ENCODE data around the gene PTCH1. TPM values are rescaled to one million over a fixed set of nuclear protein-coding genes. Genes with fewer than 3 reads are reported as not detected.

PTCH1 gene
- total and polyA plus RNA-seq, 7 donors = 0.81 to 7.5 (median 3.5) TPM

DNA sequence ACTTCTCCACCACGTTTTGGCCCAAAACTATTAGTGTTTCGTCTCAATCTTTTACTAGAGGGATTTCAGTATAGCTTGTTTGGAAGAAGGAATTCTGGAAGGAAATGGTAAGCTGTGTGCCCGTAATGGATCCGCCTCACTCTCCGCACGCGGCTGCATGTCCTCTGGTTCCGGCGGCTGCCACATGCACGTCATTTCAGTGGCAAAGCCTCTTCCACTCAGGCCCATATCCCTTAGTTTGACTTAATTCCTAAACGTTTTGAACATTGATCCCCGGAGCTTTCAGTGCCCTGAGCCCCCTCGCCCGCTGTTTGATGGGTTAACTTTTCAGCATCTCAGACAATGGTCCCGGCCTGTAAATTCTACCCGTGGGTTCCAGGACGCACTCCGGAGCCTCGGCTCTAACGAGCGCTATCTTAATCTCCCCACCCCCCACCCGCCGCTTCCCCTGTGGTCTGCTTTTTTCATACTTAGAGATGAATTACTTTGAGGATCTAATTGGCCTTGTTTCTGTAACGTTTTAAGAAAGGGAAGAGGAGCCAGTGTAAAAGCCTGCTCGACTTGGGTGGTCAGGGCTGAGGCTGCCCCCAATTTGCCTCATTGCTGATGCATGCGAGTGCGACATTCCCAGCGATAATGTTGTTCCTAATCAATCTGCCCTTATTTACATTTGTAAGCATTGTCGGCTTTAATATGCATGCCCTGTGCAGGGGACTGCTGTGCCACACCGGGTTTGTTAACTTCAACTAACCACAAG is 4.6 kb downstream of the PTCH1 start:
- H3K36me3 ChIP-seq (ENCODE audit: insufficient read depth in 1 of 2, low read depth in 1 of 2) = no peaks in the 10 kb centered on the region
- intact Hi-C loops (cut with DNase I) = loop anchor here (5.0 to 10.0 kb wide), 3 partner anchors 60 to 197 kb away; partner anchors contain the start of gene FANCC (in 2 of the 2)
- peak overlapping the region; percentile 88 for H3K27ac ChIP-seq
- TF ChIP-seq, protein P1, sequence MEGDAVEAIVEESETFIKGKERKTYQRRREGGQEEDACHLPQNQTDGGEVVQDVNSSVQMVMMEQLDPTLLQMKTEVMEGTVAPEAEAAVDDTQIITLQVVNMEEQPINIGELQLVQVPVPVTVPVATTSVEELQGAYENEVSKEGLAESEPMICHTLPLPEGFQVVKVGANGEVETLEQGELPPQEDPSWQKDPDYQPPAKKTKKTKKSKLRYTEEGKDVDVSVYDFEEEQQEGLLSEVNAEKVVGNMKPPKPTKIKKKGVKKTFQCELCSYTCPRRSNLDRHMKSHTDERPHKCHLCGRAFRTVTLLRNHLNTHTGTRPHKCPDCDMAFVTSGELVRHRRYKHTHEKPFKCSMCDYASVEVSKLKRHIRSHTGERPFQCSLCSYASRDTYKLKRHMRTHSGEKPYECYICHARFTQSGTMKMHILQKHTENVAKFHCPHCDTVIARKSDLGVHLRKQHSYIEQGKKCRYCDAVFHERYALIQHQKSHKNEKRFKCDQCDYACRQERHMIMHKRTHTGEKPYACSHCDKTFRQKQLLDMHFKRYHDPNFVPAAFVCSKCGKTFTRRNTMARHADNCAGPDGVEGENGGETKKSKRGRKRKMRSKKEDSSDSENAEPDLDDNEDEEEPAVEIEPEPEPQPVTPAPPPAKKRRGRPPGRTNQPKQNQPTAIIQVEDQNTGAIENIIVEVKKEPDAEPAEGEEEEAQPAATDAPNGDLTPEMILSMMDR (IDR thresholded peaks at IDR 0.05) = no peak
- peaks cover 6% of the 10 kb centered on the region for H3K4me1 ChIP-seq
- H3K9me3 ChIP-seq = no peaks in the 10 kb centered on the region
- WGBS, 3 donors = 41 to 46% (median 43%) methylated on average over 30 of the region's 30 CpGs
- H3K27me3 ChIP-seq (ENCODE audit: insufficient read depth in 3 of 3, low read length in 2 of 3) = peaks cover 0 to 11% (median 5%) of the 10 kb centered on the region in 3 donors
- no peak for DNase-seq
- peak overlapping the region; percentile 87 for H3K4me3 ChIP-seq
- ATAC-seq = no peak

- DNase-seq = no peak
- 3 to 5% (median 5%) methylated on average over 6 of the region's 6 CpGs for WGBS, 3 donors
- TF ChIP-seq, protein P1 (IDR thresholded peaks at IDR 0.05) = no peak
- intact Hi-C loops (cut with DNase I) = loop anchor here (5.0 to 10.0 kb wide), 3 partner anchors 61 to 197 kb away; partner anchors contain the start of gene FANCC (in 2 of the 2)
- no peak for ATAC-seq
- H3K36me3 ChIP-seq (ENCODE audit: insufficient read depth in 1 of 2, low read depth in 1 of 2) = no peaks in the 10 kb centered on the region
- peak overlapping the region; percentile 88 for H3K27ac ChIP-seq
- H3K4me1 ChIP-seq = peaks cover 6% of the 10 kb centered on the region
- H3K27me3 ChIP-seq (ENCODE audit: insufficient read depth in 3 of 3, low read length in 2 of 3) = peaks cover 0 to 9% (median 5%) of the 10 kb centered on the region in 3 donors
- H3K9me3 ChIP-seq = no peaks in the 10 kb centered on the region
- H3K4me3 ChIP-seq = peak overlapping the region; percentile 87
These were observed 5.2 kb downstream of the PTCH1 start for GRCh38 chr9:95511616-95511931.

DNA sequence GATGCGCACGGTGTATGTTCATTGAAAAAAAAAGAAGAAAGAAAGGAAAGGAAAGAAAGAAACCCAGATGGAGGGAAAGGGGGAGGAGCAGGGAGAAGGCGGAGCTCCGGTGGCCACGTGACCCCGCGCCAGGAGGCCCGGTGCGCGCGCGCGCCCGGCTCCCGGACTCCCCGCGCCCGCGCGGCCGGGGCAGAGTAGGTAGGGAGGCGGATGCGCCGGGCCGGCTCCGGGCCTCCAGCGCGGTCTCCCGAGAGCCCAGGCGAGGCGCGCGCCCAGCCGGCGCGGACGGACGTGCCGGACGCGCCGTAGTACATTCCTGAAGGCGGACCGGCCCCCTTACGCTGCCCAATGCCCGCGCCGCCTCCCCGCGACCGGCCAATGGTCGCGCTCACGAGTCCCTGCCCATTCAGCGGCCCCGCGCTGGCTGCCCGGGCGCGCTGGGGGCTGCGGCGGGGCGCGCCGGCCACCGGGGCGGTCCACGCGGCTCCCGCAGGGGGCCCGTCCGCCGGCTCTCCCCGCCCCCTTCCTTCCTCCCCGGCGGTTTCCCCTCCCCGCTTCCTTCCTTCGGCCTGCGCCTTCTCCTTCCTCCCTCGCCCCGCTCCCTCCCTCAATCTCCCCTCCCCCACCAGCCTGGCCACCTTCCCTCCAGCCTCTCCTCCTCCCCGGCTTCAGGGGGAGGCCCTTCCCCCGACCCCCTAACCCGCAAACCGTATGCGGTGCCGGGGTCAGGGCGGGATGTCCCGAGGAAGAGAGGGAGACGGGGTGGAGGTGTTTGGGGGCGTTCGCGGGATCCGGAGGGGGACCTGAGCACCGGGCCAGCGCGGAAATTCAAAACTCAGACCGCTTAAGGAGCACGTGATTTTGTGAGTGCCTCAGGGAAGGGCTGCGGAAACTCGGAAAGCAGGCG is 5.8 kb downstream of the PTCH1 start:
- intact Hi-C loops (cut with DNase I) = loop anchor here (5.0 to 10.0 kb wide), 3 partner anchors 61 to 196 kb away; partner anchors contain the start of gene FANCC (in 2 of the 2)
- H3K9me3 ChIP-seq = no peaks in the 10 kb centered on the region
- H3K4me1 ChIP-seq = peaks cover 6% of the 10 kb centered on the region
- H3K27me3 ChIP-seq (ENCODE audit: insufficient read depth in 3 of 3, low read length in 2 of 3) = peaks cover 0 to 9% (median 3%) of the 10 kb centered on the region in 3 donors
- WGBS, 3 donors = 0% methylated on average over 61 to 102 of the region's 102 CpGs
- H3K27ac ChIP-seq = peak overlapping the region; percentile 88
- ATAC-seq = peak; percentile 79 to 88 (median 88)
- TF ChIP-seq, protein P1 (IDR thresholded peaks at IDR 0.05) = no peak
- DNase-seq = peak; percentile 89 to 94
- no peaks in the 10 kb centered on the region for H3K36me3 ChIP-seq (ENCODE audit: insufficient read depth in 1 of 2, low read depth in 1 of 2)
- H3K4me3 ChIP-seq = peak overlapping the region; percentile 87

DNA sequence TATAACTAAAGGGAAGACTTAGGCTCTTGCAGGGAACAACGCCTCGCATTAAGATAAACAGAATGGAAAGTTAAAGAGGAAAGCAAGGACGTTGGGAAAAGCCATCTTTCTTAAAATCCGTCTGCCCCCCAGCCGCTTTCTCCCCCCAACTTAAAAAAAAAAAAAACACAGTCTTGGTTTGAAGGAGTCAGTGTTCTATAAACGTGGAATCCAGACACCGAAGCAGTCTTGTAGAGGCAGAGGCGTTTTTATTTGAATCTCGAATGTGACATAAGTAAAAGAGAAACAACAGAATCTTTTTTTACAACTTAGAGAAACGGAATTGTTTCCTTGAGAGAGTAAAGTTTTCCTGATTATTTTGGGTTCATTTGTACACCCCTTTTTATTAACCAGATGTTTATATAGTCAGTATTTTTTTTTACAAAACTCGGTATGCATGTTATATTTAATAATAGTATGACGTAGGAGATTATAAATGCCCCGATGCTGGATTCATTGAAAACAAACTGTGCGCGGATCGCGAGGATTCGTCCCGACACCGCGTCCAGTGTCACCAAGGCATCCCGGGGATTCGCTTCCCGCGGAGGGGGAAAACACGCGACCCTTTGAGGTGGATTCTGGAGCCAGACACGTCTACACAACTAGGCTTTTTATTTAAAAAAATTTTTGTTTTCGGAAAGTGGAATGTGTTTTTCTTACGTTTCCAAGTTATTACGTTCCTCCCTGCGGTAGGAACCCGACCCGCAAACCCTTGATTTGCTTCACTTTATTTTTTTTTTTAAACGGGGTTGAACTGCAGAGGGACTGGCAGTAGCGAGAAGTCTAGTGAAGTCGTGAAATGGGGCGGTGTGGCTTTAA is 6.7 kb downstream of the PTCH1 start:
- 0 to 1% (median 0%) methylated on average over 38 of the region's 38 CpGs for WGBS, 3 donors
- H3K4me3 ChIP-seq = peak overlapping the region; percentile 87
- intact Hi-C loops (cut with DNase I) = loop anchor here (5.0 to 10.0 kb wide), 4 partner anchors 62 to 195 kb away; partner anchors contain the start of gene FANCC (in 2 of the 2)
- H3K27ac ChIP-seq = peak overlapping the region; percentile 88
- no peaks in the 10 kb centered on the region for H3K9me3 ChIP-seq
- DNase-seq (peak in 1 of 2 donors; percentile 30), ATAC-seq (no peak)
- TF ChIP-seq, protein P1 (IDR thresholded peaks at IDR 0.05) = no peak
- H3K4me1 ChIP-seq = no peaks in the 10 kb centered on the region
- H3K27me3 ChIP-seq (ENCODE audit: insufficient read depth in 3 of 3, low read length in 2 of 3) = peaks cover 0 to 1% (median 0%) of the 10 kb centered on the region in 3 donors
- no peaks in the 10 kb centered on the region for H3K36me3 ChIP-seq (ENCODE audit: insufficient read depth in 1 of 2, low read depth in 1 of 2)
